ENCODE results near the gene AP1B1.
"Not testable (repeated sequence)": the region's sequence is repeated elsewhere in the genome, so short reads cannot be mapped to it uniquely, and the experiment has no call there.

DNA sequence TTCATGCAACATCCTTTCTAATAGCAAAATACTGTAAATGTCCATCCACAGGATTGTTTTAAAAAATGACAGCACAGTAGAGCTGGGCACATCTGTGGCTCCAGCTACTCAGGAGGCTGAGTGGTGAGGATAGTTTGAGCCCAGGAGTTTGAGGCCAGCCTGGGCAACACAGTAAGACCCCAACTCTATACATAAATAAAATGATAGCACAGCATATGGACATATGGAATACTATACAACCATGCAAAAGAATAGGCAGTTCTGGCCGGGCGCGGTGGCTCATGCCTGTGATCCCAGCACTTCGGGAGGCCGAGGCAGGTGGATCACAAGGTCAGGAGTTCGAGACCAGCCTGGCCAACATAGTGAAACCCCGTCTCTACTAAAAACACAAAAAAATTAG, 13.6 kb downstream of the AP1B1 start:
- TF ChIP-seq, protein P1, sequence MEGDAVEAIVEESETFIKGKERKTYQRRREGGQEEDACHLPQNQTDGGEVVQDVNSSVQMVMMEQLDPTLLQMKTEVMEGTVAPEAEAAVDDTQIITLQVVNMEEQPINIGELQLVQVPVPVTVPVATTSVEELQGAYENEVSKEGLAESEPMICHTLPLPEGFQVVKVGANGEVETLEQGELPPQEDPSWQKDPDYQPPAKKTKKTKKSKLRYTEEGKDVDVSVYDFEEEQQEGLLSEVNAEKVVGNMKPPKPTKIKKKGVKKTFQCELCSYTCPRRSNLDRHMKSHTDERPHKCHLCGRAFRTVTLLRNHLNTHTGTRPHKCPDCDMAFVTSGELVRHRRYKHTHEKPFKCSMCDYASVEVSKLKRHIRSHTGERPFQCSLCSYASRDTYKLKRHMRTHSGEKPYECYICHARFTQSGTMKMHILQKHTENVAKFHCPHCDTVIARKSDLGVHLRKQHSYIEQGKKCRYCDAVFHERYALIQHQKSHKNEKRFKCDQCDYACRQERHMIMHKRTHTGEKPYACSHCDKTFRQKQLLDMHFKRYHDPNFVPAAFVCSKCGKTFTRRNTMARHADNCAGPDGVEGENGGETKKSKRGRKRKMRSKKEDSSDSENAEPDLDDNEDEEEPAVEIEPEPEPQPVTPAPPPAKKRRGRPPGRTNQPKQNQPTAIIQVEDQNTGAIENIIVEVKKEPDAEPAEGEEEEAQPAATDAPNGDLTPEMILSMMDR (IDR thresholded peaks at IDR 0.05; ENCODE audit: low read depth, low read length) = not testable (repeated sequence)
- TF ChIP-seq EZH2phosphoT487 (IDR thresholded peaks at IDR 0.05; ENCODE audit: low read depth) = not testable (repeated sequence)

Measured in OCI-LY3 (cell line).